ENCODE data around the gene RFPL3. TPM values are rescaled to one million over a fixed set of nuclear protein-coding genes. Genes with fewer than 3 reads are reported as not detected.

The RFPL3 gene
- total RNA-seq, 4 donors from 2014 or later = not detected

DNA sequence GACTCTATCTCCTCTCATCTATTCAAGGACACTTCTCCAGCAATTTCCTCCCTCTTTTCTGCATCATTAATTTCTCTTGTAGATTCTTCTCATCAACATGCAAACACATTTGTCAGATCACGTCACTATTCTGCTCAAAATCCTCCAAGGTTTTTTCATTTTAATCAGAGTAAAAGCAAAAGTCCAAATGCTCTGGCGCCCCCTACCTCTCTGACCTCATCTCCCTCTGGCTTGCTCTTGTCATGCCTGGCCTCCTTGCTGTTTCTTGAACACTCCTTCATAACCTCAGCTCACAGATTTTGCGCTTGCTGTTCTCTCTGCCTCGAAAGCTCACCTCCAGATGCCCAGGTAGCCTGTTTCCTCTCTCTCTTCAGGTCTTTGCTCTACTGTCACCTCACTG is 32.0 kb downstream of the RFPL3 start:
- TF ChIP-seq, protein P1, sequence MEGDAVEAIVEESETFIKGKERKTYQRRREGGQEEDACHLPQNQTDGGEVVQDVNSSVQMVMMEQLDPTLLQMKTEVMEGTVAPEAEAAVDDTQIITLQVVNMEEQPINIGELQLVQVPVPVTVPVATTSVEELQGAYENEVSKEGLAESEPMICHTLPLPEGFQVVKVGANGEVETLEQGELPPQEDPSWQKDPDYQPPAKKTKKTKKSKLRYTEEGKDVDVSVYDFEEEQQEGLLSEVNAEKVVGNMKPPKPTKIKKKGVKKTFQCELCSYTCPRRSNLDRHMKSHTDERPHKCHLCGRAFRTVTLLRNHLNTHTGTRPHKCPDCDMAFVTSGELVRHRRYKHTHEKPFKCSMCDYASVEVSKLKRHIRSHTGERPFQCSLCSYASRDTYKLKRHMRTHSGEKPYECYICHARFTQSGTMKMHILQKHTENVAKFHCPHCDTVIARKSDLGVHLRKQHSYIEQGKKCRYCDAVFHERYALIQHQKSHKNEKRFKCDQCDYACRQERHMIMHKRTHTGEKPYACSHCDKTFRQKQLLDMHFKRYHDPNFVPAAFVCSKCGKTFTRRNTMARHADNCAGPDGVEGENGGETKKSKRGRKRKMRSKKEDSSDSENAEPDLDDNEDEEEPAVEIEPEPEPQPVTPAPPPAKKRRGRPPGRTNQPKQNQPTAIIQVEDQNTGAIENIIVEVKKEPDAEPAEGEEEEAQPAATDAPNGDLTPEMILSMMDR (IDR thresholded peaks at IDR 0.05; ENCODE audit: low read depth) = no peak

DNA sequence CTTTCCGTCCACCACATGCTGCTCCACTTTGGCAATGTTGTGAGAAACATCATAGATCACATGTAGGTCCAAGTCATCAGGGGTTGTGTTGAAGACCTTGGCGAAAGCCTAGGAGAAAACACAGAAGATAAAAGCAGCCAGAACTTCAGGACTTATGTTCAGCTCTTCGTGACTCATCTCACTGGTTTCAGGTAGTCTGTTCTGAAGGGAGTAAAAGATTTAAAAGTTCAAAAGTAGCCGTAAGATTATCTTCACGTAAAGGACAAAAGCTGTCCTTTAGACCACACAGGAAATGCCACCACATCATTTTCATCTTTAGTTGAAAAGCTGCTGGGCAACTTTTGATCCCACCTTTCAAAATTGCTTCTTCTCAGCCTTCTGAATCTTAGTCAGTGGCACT is 37.4 kb downstream of the RFPL3 start:
- TF ChIP-seq, protein P1 (IDR thresholded peaks at IDR 0.05; ENCODE audit: low read depth) = no peak

DNA sequence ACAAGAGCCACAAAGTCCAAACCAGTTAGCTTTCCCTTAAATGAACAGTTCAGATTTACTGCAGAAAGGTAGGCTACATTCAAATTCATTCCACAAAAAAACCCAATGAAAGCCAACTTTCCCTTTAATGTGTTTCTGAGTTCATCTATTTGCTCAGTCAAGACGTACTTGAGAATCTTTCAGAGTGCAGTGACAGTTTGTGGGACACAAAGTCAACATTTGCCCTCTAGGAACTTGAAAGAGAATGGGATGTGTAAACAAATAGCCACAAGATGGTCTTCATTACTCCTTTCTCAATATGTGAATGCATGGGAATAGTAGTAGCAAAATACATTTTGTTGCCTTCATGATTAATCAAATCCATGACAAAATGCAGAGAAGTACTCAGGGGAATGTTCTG is 38.6 kb downstream of the RFPL3 start:
- TF ChIP-seq, protein P1 (IDR thresholded peaks at IDR 0.05; ENCODE audit: low read depth) = no peak

DNA sequence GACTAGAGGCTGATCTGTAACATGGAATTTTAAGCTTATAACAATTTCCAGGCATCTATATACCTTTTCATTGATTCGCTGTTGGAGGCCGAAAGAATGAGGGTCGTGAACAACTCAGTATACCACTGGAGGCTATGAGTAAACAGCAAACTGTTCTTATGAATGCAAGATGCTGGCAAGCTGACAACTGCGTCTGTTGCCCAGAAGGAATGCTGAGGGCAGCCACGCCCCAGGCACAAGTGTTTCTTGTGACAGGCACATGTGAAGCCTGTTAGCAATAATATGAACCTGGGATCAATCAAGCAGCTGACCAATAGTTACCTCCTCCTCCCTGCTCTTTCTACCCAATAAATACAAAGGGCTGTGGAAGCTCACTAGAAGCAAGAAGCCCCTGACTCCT is 39.1 kb downstream of the RFPL3 start:
- TF ChIP-seq, protein P1 (IDR thresholded peaks at IDR 0.05; ENCODE audit: low read depth) = no peak

DNA sequence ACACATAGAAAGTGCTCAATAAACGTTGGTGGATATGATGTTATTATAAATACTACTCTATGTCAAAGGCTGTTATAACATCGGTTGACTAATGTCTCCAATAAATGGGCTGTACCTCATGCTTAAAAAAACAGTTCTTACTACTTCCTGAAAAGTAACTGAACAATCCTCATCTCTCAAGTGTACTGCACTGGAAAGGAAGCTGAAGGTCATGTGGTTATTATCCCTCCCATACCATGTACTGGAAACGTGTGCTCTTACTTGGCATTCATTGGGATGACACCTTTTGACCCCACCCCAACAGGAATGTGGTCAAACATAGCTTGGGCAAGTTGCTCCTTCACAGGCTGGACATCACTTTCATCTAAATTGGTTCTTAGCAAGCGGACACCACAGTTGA is 43.8 kb downstream of the RFPL3 start:
- TF ChIP-seq, protein P1 (IDR thresholded peaks at IDR 0.05; ENCODE audit: low read depth) = no peak

DNA sequence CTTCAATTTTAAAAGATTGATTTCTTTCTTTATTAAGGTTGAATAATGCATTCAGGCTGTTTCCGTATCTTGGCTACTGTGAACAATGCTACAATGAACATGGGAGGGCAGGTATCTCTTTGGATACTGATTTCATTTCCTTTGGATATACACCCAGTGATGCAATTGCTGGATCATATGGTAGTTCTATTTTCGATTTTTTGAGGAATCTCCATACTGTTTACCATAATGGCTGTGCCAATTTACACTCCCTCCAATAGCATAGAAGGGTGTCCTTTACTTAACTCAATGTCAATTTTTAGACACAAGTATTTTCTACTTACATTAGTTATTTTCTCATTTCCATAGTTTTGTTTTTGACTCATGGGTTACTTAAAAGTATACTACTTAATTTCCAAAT is 46.4 kb downstream of the RFPL3 start:
- TF ChIP-seq, protein P1 (IDR thresholded peaks at IDR 0.05; ENCODE audit: low read depth) = no peak

DNA sequence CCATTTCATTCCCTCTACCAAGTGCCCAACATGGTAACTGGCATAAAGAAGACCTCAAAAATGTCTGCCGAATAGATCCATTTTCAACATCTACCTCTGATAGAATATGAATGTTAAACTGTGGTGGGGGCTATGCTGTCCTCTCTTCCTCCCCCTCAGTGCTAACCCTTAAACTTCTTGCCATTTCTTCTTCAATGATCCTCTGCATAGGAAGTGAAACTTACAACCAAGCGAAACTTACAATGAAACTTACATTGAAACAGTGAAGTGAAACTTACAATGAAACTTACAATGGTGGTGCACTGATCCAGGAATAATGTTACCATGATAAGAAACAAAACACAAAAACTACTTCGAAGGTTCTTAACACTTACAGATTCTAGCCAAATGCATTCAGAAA is 49.6 kb downstream of the RFPL3 start:
- TF ChIP-seq, protein P1 (IDR thresholded peaks at IDR 0.05; ENCODE audit: low read depth) = no peak
